H1 (cell line): ENCODE data around the gene SYNPR. TPM values are rescaled to one million over a fixed set of nuclear protein-coding genes. Genes with fewer than 3 reads are reported as not detected.

Source experiments
- CTCF ChIA-PET: fragments of 300-600 bp; sonication (Branson Sonifier 250); formaldehyde crosslinking; loops from one replicate; lab custom pipeline; 2021; ENCODE audit not compliant: partially characterized antibody; lab: Charles Lee
- POLR2A ChIA-PET: fragments of 300-600 bp; sonication (Branson Sonifier 250); formaldehyde crosslinking; loops from one replicate; lab custom pipeline; 2021; ENCODE audit warnings: inconsistent platforms; ENCODE audit not compliant: partially characterized antibody; lab: Charles Lee
- DNase-seq, 2 experiments: peaks; one replicate each; pipeline versions ENCODE4 v3.0.0 to v3.0.0-alpha.2; 2010 to 2022; ENCODE audit warnings: low spot score in 2 of 2, low read depth in 1 of 2, mixed read lengths in 1 of 2
- FAIRE-seq: peaks from 2 replicates; lab custom pipeline; 2011; peaks lifted over from hg19 to GRCh38; lab: Jason Lieb, UNC
- H2AFZ ChIP-seq: 2 replicates; pipeline ENCODE4 v1.8.1; 2012; ENCODE audit warnings: low read length, inconsistent platforms
- H2AK5ac ChIP-seq: 2 replicates; pipeline ENCODE4 v1.6.1; 2013; ENCODE audit warnings: low read depth, low read length
- H2BK120ac ChIP-seq: replicated peaks from 2 replicates; pipeline ENCODE3; 2013; ENCODE audit warnings: low read depth, low read length, inconsistent platforms
- H2BK12ac ChIP-seq: 2 replicates; pipeline ENCODE4 v1.6.1; 2013; ENCODE audit warnings: low read depth, low read length
- H2BK15ac ChIP-seq: 2 replicates; pipeline ENCODE4 v1.6.1; 2013; ENCODE audit warnings: low read length
- H2BK20ac ChIP-seq: 2 replicates; pipeline ENCODE4 v1.6.1; 2013; ENCODE audit warnings: low read length
- H2BK5ac ChIP-seq: 2 replicates; pipeline ENCODE4 v1.6.1; 2013; ENCODE audit warnings: low read depth, low read length
- H3K14ac ChIP-seq: 2 replicates; pipeline ENCODE4 v1.6.1; 2013; ENCODE audit warnings: inconsistent platforms; ENCODE audit not compliant: insufficient read length
- H3K18ac ChIP-seq: 2 replicates; pipeline ENCODE4 v1.6.1; 2013; ENCODE audit warnings: low read length; ENCODE audit errors: extremely low read depth
- H3K23ac ChIP-seq: 2 replicates; pipeline ENCODE4 v1.6.1; 2013; ENCODE audit warnings: inconsistent platforms; ENCODE audit not compliant: insufficient read length
- H3K23me2 ChIP-seq: 2 replicates; pipeline ENCODE4 v1.6.1; 2013; ENCODE audit warnings: low read depth, low read length
- H3K27ac ChIP-seq: 2 replicates; pipeline ENCODE4 v1.6.1; 2011; ENCODE audit warnings: low read depth, low read length, inconsistent platforms
- H3K27me3 ChIP-seq, 4 experiments: replicated peaks in 1 of 4; 1 replicate in 1 of 4; 2 replicates in 3 of 4; pipeline versions ENCODE4 v1.6.1 to v1.8.1; 2011 to 2013; ENCODE audit warnings: low read length in 3 of 4, mild to moderate bottlenecking in 3 of 4, inconsistent platforms in 2 of 4, mixed read lengths in 2 of 4, moderate library complexity in 1 of 4; ENCODE audit not compliant: control insufficient read depth in 3 of 4, insufficient read depth in 3 of 4; ENCODE audit errors: extremely low read depth in 1 of 4
- H3K36me3 ChIP-seq, 4 experiments: 2 replicates each; pipeline versions ENCODE4 v1.6.1 to v1.8.1; 2011 to 2013; ENCODE audit warnings: mild to moderate bottlenecking in 4 of 4, low read length in 3 of 4, moderate library complexity in 2 of 4, control low read depth in 1 of 4, inconsistent platforms in 1 of 4; ENCODE audit not compliant: insufficient read depth in 4 of 4, control insufficient read depth in 2 of 4
- H3K4ac ChIP-seq: replicated peaks from 2 replicates; pipeline ENCODE3; 2013; ENCODE audit warnings: low read length, low read depth, mixed read lengths, inconsistent platforms; ENCODE audit not compliant: insufficient read length
- H3K4me1 ChIP-seq, 4 experiments: replicated peaks in 1 of 4; 1 replicate in 1 of 4; 2 replicates in 3 of 4; pipeline versions ENCODE4 v1.6.1 to v1.8.1; 2011 to 2013; ENCODE audit warnings: low read length in 3 of 4, inconsistent platforms in 2 of 4, mixed read lengths in 1 of 4; ENCODE audit not compliant: insufficient read depth in 4 of 4, control insufficient read depth in 3 of 4
- H3K4me2 ChIP-seq, 2 experiments: 2 replicates each; pipeline versions ENCODE4 v1.6.1 to v1.8.1; 2011 to 2013; ENCODE audit warnings: low read depth in 2 of 2, low read length in 2 of 2, control low read depth in 1 of 2, inconsistent platforms in 1 of 2, mild to moderate bottlenecking in 1 of 2; ENCODE audit not compliant: insufficient read depth in 1 of 2
- H3K4me3 ChIP-seq, 4 experiments: fragments of 200-600, 300-600 bp in 1 of 4; sonication (generic), shearing (Covaris generic), sonication (Bioruptor Twin) in 1 of 4; 2 replicates each; pipeline versions ENCODE4 v1.5.1 to v1.8.1; 2011 to 2016; ENCODE audit warnings: low read length in 4 of 4, low read depth in 3 of 4, control low read depth in 2 of 4, inconsistent platforms in 2 of 4, mild to moderate bottlenecking in 2 of 4, mixed read lengths in 1 of 4, moderate library complexity in 1 of 4; ENCODE audit not compliant: insufficient read depth in 2 of 4; ENCODE audit errors: extremely low read depth in 1 of 4
- H3K56ac ChIP-seq: replicated peaks from 2 replicates; pipeline ENCODE3; 2013; ENCODE audit warnings: low read depth, mild to moderate bottlenecking, mixed read lengths, low read length, inconsistent platforms; ENCODE audit not compliant: insufficient read length
- H3K79me1 ChIP-seq: 2 replicates; pipeline ENCODE4 v1.6.1; 2013; ENCODE audit warnings: low read depth, low read length, control low read depth
- H3K79me2 ChIP-seq, 2 experiments: 2 replicates each; pipeline versions ENCODE4 v1.6.1 to v1.8.1; 2012 to 2013; ENCODE audit warnings: low read length in 2 of 2, mild to moderate bottlenecking in 2 of 2, inconsistent platforms in 1 of 2; ENCODE audit not compliant: insufficient read depth in 2 of 2, control insufficient read depth in 1 of 2
- H3K9ac ChIP-seq, 4 experiments: replicated peaks in 1 of 4; 1 replicate in 1 of 4; 2 replicates in 3 of 4; pipeline versions ENCODE4 v1.6.1 to v1.8.1; 2011 to 2013; ENCODE audit warnings: low read depth in 3 of 4, low read length in 3 of 4, control low read depth in 2 of 4, mild to moderate bottlenecking in 2 of 4, moderate library complexity in 2 of 4, inconsistent platforms in 1 of 4; ENCODE audit errors: extremely low read depth in 1 of 4
- H3K9me3 ChIP-seq, 2 experiments: 2 replicates each; pipeline versions ENCODE4 v1.6.1 to v1.8.1; 2012 to 2013; ENCODE audit warnings: mild to moderate bottlenecking in 2 of 2, moderate library complexity in 2 of 2, control low read depth in 1 of 2, inconsistent platforms in 1 of 2, low read depth in 1 of 2, low read length in 1 of 2, mixed read lengths in 1 of 2; ENCODE audit not compliant: insufficient read depth in 2 of 2
- H4K20me1 ChIP-seq, 2 experiments: replicated peaks in 1 of 2; 2 replicates each; pipeline versions ENCODE3 to v1.8.1; 2011 to 2013; ENCODE audit warnings: inconsistent platforms in 2 of 2, low read length in 2 of 2, mild to moderate bottlenecking in 1 of 2; ENCODE audit not compliant: insufficient read depth in 2 of 2, control insufficient read depth in 1 of 2
- H4K5ac ChIP-seq: 2 replicates; pipeline ENCODE4 v1.6.1; 2013; ENCODE audit warnings: low read length, low read depth, mixed read lengths, inconsistent platforms; ENCODE audit not compliant: insufficient read length
- H4K8ac ChIP-seq: 2 replicates; pipeline ENCODE4 v1.8.0; 2013; ENCODE audit warnings: mild to moderate bottlenecking, moderate library complexity, low read length, inconsistent platforms; ENCODE audit not compliant: insufficient read depth; ENCODE audit errors: extremely low read depth
- H4K91ac ChIP-seq: replicated peaks from 2 replicates; pipeline ENCODE3; 2013; ENCODE audit warnings: low read length, mixed read lengths, inconsistent platforms; ENCODE audit not compliant: insufficient read length
- ASH2L ChIP-seq: fragments of 200-600, 300-600 bp; sonication (generic); IDR thresholded peaks from one replicate; pipeline ENCODE4 v1.7.1; 2017; ENCODE audit warnings: low read length
- ATF3 ChIP-seq: IDR thresholded peaks from 2 replicates; pipeline ENCODE4 v1.6.1; 2011; ENCODE audit warnings: low read depth, mild to moderate bottlenecking, low read length; ENCODE audit not compliant: insufficient read depth
- BCL11A ChIP-seq, 2 experiments: IDR thresholded peaks; one replicate each; pipeline ENCODE4 v1.6.1; 2011; ENCODE audit warnings: low read depth in 2 of 2, low read length in 2 of 2, mild to moderate bottlenecking in 2 of 2
- CTCF ChIP-seq, 3 experiments: IDR thresholded peaks; 1 replicate in 2 of 3; 2 replicates in 1 of 3; pipeline versions ENCODE4 v1.5.1 to v1.6.1; 2011; ENCODE audit warnings: low read length in 3 of 3, mild to moderate bottlenecking in 3 of 3, inconsistent platforms in 2 of 3, low read depth in 1 of 3, moderate library complexity in 1 of 3; ENCODE audit not compliant: insufficient read depth in 1 of 3; ENCODE audit errors: control extremely low read depth in 1 of 3
- EP300 ChIP-seq, 2 experiments: IDR thresholded peaks; 1 replicate in 1 of 2; 2 replicates in 1 of 2; pipeline ENCODE4 v1.6.1; 2011 to 2012; ENCODE audit warnings: low read depth in 2 of 2, low read length in 2 of 2, mild to moderate bottlenecking in 2 of 2, borderline replicate concordance in 1 of 2, inconsistent platforms in 1 of 2, moderate library complexity in 1 of 2
- NRF1 ChIP-seq: IDR thresholded peaks from 2 replicates; pipeline ENCODE4 v1.6.1; 2011; ENCODE audit warnings: mild to moderate bottlenecking, low read depth, low read length, improper control_type of control experiment
- RXRA ChIP-seq: IDR thresholded peaks from 2 replicates; pipeline ENCODE4 v1.6.1; 2011; ENCODE audit warnings: low read depth, mild to moderate bottlenecking, low read length, moderate library complexity; ENCODE audit not compliant: insufficient read depth
- SIN3A ChIP-seq, 2 experiments: IDR thresholded peaks in 1 of 2; conservative IDR thresholded peaks in 1 of 2; 2 replicates each; pipeline ENCODE4 v1.6.1; 2011 to 2012; ENCODE audit warnings: low read length in 2 of 2, improper control_type of control experiment in 1 of 2, low read depth in 1 of 2, mild to moderate bottlenecking in 1 of 2
- SIX5 ChIP-seq: IDR thresholded peaks from 2 replicates; pipeline ENCODE4 v1.6.1; 2011; ENCODE audit warnings: mild to moderate bottlenecking, low read depth, low read length
- TAF1 ChIP-seq: IDR thresholded peaks from 2 replicates; pipeline ENCODE4 v1.6.1; 2011; ENCODE audit warnings: mild to moderate bottlenecking, low read depth, low read length
- TCF12 ChIP-seq: IDR thresholded peaks from 2 replicates; pipeline ENCODE4 v1.6.1; 2011; ENCODE audit warnings: low read depth, mild to moderate bottlenecking, low read length
- WGBS, 2 experiments: shearing (Covaris generic) in 1 of 2; methylation state at CpG; one replicate each; pipeline versions ENCODE4 v1.1.6 to v1.1.7; 2013 to 2015; ENCODE audit warnings: low lambda C conversion rate in 2 of 2, mixed read lengths in 2 of 2, inconsistent platforms in 1 of 2, low coverage in 1 of 2, missing lambda C conversion rate in 1 of 2; ENCODE audit not compliant: insufficient replicate concordance in 2 of 2, insufficient coverage in 1 of 2, insufficient read length in 1 of 2; ENCODE audit errors: extremely low coverage in 1 of 2, missing lambda C conversion rate in 1 of 2; 5-methylcytosine and 5-hydroxymethylcytosine counted together
- polyA plus RNA-seq, 7 experiments: library from polyadenylated mRNA; depleted of rRNA in 3 of 7; stranded (reverse) in 5 of 7; unstranded in 2 of 7; fragments of >200 nt in 5 of 7; fragments of 200-250 nt in 2 of 7; gene quantifications; 1 replicate in 5 of 7; 2 replicates in 1 of 7; 4 replicates in 1 of 7; pipeline versions ENCODE4 v1.2.1 to v1.2.3, GENCODE V29; 2011 to 2013; ENCODE audit warnings: missing spikeins in 2 of 7, mixed read lengths in 2 of 7
- total RNA-seq: library from RNA; stranded (reverse); fragmentation: NEBNext Ultra II Directional; extraction: Animal tissue kit (Norgen Biotek cat#: 25700); gene quantifications from 2 replicates; pipeline ENCODE4 v1.2.1, GENCODE V29; 2021

Gene SYNPR
- total and polyA plus RNA-seq, 2 of the 8 experiments (the other 6 are each of a cell fraction or from before 2014, with no cell fraction given) = 0.39 to 0.99 TPM

- no peak overlapping the region for H3K14ac ChIP-seq
- H3K27me3 ChIP-seq = no peaks in the 10 kb centered on the region; a peak in 1 of 7 replicates
- H2AK5ac ChIP-seq = no peak overlapping the region
- no peaks in the 10 kb centered on the region for H3K23me2 ChIP-seq
- no peak overlapping the region for H2BK15ac ChIP-seq
- H4K5ac ChIP-seq = no peak overlapping the region
- H3K4ac ChIP-seq = no peak overlapping the region
- ChIA-PET CTCF (no interaction called here), POLR2A (no interaction called here)
- H4K8ac ChIP-seq = no peak overlapping the region
- DNase-seq (no peak), FAIRE-seq (no peak)
- H3K9ac ChIP-seq = no peak overlapping the region
- H2BK12ac ChIP-seq = no peak overlapping the region
- 0 out of 7 replicates have a peak, but pooled peaks cover 0 to 2% (median 0%) of the 10 kb centered on the region in 4 experiments for H3K4me1 ChIP-seq
- no peak overlapping the region for H3K56ac ChIP-seq
- no peak overlapping the region for H3K4me2 ChIP-seq
- H2BK120ac ChIP-seq = no peak overlapping the region
- no peak overlapping the region for H3K27ac ChIP-seq
- no peak overlapping the region for H3K4me3 ChIP-seq
- H3K79me2 ChIP-seq = no peaks in the 10 kb centered on the region
- no peaks in the 10 kb centered on the region for H3K79me1 ChIP-seq
- H3K9me3 ChIP-seq = no peaks in the 10 kb centered on the region
- no peaks in the 10 kb centered on the region for H3K36me3 ChIP-seq
- no peak overlapping the region for H3K18ac ChIP-seq
- no peak overlapping the region for H4K91ac ChIP-seq
- H2BK5ac ChIP-seq = no peak overlapping the region
- H2AFZ ChIP-seq = no peak overlapping the region
- H3K23ac ChIP-seq = no peak overlapping the region
- WGBS, 2 experiments = 91% methylated on average over 3 of the region's 3 CpGs; no CpG with 5 or more reads in 1 of the 2 experiments
- H2BK20ac ChIP-seq = no peak overlapping the region
- no peaks in the 10 kb centered on the region for H4K20me1 ChIP-seq
- TF ChIP-seq SIN3A (conservative IDR thresholded peaks at IDR 0.05 in 1 of 2, IDR thresholded peaks at IDR 0.05 in 1 of 2; ENCODE audit: low read depth in 1 of 2, low read length in 2 of 2) (no peak), BCL11A (IDR thresholded peaks at IDR 0.05; ENCODE audit: low read depth in 2 of 2, low read length in 2 of 2) (no peak), TCF12 (no peak), NRF1 (no peak), EP300 (IDR thresholded peaks at IDR 0.05; ENCODE audit: borderline replicate concordance in 1 of 2, low read depth in 2 of 2, low read length in 2 of 2) (no peak), TAF1 (no peak), CTCF (IDR thresholded peaks at IDR 0.05; ENCODE audit: control extremely low read depth in 1 of 3, insufficient read depth in 1 of 3, low read depth in 1 of 3, low read length in 3 of 3) (no peak), RXRA (no peak), ATF3 (no peak), ASH2L (no peak), SIX5 (no peak)
Measured at GRCh38 chr3:63519426-63519825, 241.3 kb downstream of the SYNPR start.
